Mammary epithelial cell (primary cell): ENCODE measurements around the gene KCNQ1.

ENCODE experiments used
- CTCF ChIP-seq, 2 donors: IDR thresholded peaks in 1 of 2; conservative IDR thresholded peaks in 1 of 2; 2 replicates each; pipeline ENCODE4 v1.5.1; 2011 to 2012; ENCODE audit warnings: inconsistent platforms in 2 of 2, low read length in 2 of 2, mild to moderate bottlenecking in 2 of 2, control low read depth in 1 of 2, low read depth in 1 of 2; ENCODE audit not compliant: insufficient read depth in 1 of 2; ENCODE audit errors: extremely low read depth in 1 of 2
- EZH2 ChIP-seq: IDR thresholded peaks from 2 replicates; pipeline ENCODE4 v1.6.1; 2012; ENCODE audit warnings: low read length, inconsistent platforms, borderline replicate concordance

DNA sequence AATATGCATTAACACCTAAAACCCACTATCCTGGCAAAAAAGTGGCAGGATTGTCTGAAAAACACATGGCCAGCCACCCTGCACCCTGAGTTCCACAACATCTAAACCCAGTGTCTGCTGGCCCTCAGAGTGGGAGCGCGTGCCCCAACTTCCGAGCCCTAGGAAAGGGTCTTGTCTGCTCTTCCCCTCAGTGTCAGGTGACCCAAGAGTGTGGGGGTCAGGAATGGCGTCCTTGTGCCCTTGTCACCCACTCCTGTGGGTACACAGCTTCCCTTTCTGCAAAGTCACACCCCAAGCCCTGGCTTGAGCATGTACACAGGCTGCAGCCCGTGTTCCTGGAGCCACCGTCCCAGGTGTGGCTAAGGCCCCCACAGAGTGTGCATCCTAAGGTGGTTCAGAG is 373.2 kb downstream of the KCNQ1 start:
- no peak for TF ChIP-seq CTCF (conservative IDR thresholded peaks at IDR 0.05 in 1 of 2, IDR thresholded peaks at IDR 0.05 in 1 of 2; ENCODE audit: extremely low read depth in 1 of 2, insufficient read depth in 1 of 2, low read depth in 1 of 2, low read length in 2 of 2)
- no peak for TF ChIP-seq EZH2
